Parathyroid adenoma (tissue), 2 donors: ENCODE data around the gene KAZN.

ENCODE experiments used
- H2AFZ ChIP-seq: fragments of 300-600 bp; sonication (generic); one replicate; pipeline ENCODE4 v1.7.0; 2017; ENCODE audit warnings: antibody characterized with exemption, mild to moderate bottlenecking
- H3K27ac ChIP-seq: fragments of 300-600 bp; sonication (generic); one replicate; pipeline ENCODE4 v1.7.0; 2017
- H3K27me3 ChIP-seq: fragments of 300-600 bp; sonication (generic); one replicate; pipeline ENCODE4 v1.7.0; 2017; ENCODE audit warnings: low read length; ENCODE audit not compliant: control insufficient read depth, insufficient read depth
- H3K36me3 ChIP-seq: fragments of 300-600 bp; sonication (generic); one replicate; pipeline ENCODE4 v1.7.0; 2017; ENCODE audit warnings: low read length; ENCODE audit not compliant: control insufficient read depth, insufficient read depth
- H3K4me1 ChIP-seq: fragments of 300-600 bp; sonication (generic); one replicate; pipeline ENCODE4 v1.7.0; 2017; ENCODE audit warnings: control low read depth
- H3K4me2 ChIP-seq: fragments of 300-600 bp; sonication (generic); one replicate; pipeline ENCODE4 v1.7.0; 2017; ENCODE audit warnings: low read length
- H3K4me3 ChIP-seq: fragments of 300-600 bp; sonication (generic); one replicate; pipeline ENCODE4 v1.7.0; 2017; ENCODE audit warnings: low read depth, low read length
- H3K79me2 ChIP-seq: fragments of 300-600 bp; sonication (generic); one replicate; pipeline ENCODE4 v1.7.0; 2017; ENCODE audit warnings: control low read depth
- H3K9ac ChIP-seq: fragments of 300-600 bp; sonication (generic); one replicate; pipeline ENCODE4 v1.7.0; 2017; ENCODE audit warnings: mild to moderate bottlenecking
- H3K9me3 ChIP-seq: fragments of 300-600 bp; sonication (generic); one replicate; pipeline ENCODE4 v1.7.0; 2017; ENCODE audit warnings: low read length; ENCODE audit not compliant: control insufficient read depth
- CTCF ChIP-seq: fragments of 300-600 bp; sonication (generic); IDR thresholded peaks from one replicate; pipeline ENCODE4 v1.7.0; 2017; ENCODE audit warnings: antibody characterized with exemption, mild to moderate bottlenecking
- donor health status: primary hyperparathyroidism.

Gene KAZN

GRCh38 chr1:14926818-14927575 is 328.5 kb downstream of the KAZN start:
- Histone ChIP-seq H3K4me2 (peak overlapping the region; percentile 74), H3K4me1 (peaks cover 29% of the 10 kb centered on the region), H3K27ac (peak overlapping the region; percentile 97), H2AFZ (no peak overlapping the region), H3K36me3 (no peaks in the 10 kb centered on the region), H3K9ac (no peak overlapping the region), H3K9me3 (no peaks in the 10 kb centered on the region), H3K79me2 (peaks cover 2% of the 10 kb centered on the region), H3K27me3 (no peaks in the 10 kb centered on the region), H3K4me3 (peak overlapping the region; percentile 8)
- no peak for TF ChIP-seq CTCF

- no peak for TF ChIP-seq CTCF
- Histone ChIP-seq H3K4me1 (peaks cover 29% of the 10 kb centered on the region), H3K9me3 (no peaks in the 10 kb centered on the region), H3K9ac (no peak overlapping the region), H2AFZ (no peak overlapping the region), H3K27ac (peak overlapping the region; percentile 97), H3K79me2 (peaks cover 7% of the 10 kb centered on the region), H3K36me3 (no peaks in the 10 kb centered on the region), H3K4me3 (peak overlapping the region; percentile 52), H3K27me3 (no peaks in the 10 kb centered on the region), H3K4me2 (peak overlapping the region; percentile 67)
Measured at GRCh38 chr1:14928412-14928811, 329.9 kb downstream of the KAZN start.

GRCh38 chr1:14928886-14929546 is 330.5 kb downstream of the KAZN start:
- Histone ChIP-seq H3K4me1 (peaks cover 29% of the 10 kb centered on the region), H3K9ac (no peak overlapping the region), H3K9me3 (no peaks in the 10 kb centered on the region)

GRCh38 chr1:14929547-14930246 is 331.2 kb downstream of the KAZN start:
- no peak for TF ChIP-seq CTCF
- H3K79me2 ChIP-seq: peaks cover 13% of the 10 kb centered on the region
- H3K27ac ChIP-seq: peak overlapping the region; percentile 97
- H2AFZ ChIP-seq: peak overlapping the region; percentile 38
- H3K4me2 ChIP-seq: peak overlapping the region; percentile 67
- no peaks in the 10 kb centered on the region for H3K27me3 ChIP-seq
- H3K9me3 ChIP-seq: no peaks in the 10 kb centered on the region
- no peak overlapping the region for H3K9ac ChIP-seq
- H3K4me3 ChIP-seq: peak overlapping the region; percentile 52
- H3K36me3 ChIP-seq: no peaks in the 10 kb centered on the region
- peaks cover 30% of the 10 kb centered on the region for H3K4me1 ChIP-seq

More at GRCh38 chr1:14928886-14929546, 330.5 kb downstream of the KAZN start:
- Histone ChIP-seq H3K27me3 (no peaks in the 10 kb centered on the region), H3K4me3 (peak overlapping the region; percentile 52), H3K36me3 (no peaks in the 10 kb centered on the region), H2AFZ (no peak overlapping the region), H3K4me2 (peak overlapping the region; percentile 67), H3K79me2 (peaks cover 9% of the 10 kb centered on the region), H3K27ac (peak overlapping the region; percentile 97)
- no peak for TF ChIP-seq CTCF
